HEK293 (cell line): ENCODE measurements around the gene VSTM4.

Source experiments
- CTCF ChIA-PET: fragments of 350-600 bp; formaldehyde crosslinking; extraction: SDS; loops from one replicate; lab custom pipeline; 2021; ENCODE audit warnings: antibody characterized with exemption; lab: Yijun Ruan, JAX
- POLR2A ChIA-PET: fragments of 300-600 bp; formaldehyde crosslinking; extraction: SDS; loops from one replicate; lab custom pipeline; 2020; ENCODE audit warnings: antibody characterized with exemption, inconsistent platforms; lab: Yijun Ruan, JAX
- H3K27ac ChIP-seq: fragments of 200-500 bp; sonication (Bioruptor generic); 2 replicates; pipeline ENCODE4 v1.5.1; 2014; ENCODE audit warnings: low read depth, low read length, control low read depth, inconsistent platforms; ENCODE audit errors: extremely low read depth
- H3K36me3 ChIP-seq, 2 experiments: fragments of 200-500 bp in 1 of 2; sonication (Bioruptor generic) in 1 of 2; 1 replicate in 1 of 2; 2 replicates in 1 of 2; pipeline ENCODE4 v1.5.1; 2014 to 2017; ENCODE audit warnings: inconsistent platforms in 2 of 2, low read length in 2 of 2; ENCODE audit not compliant: control insufficient read depth in 2 of 2, insufficient read depth in 1 of 2
- H3K4me1 ChIP-seq: fragments of 200-500 bp; sonication (Bioruptor generic); 2 replicates; pipeline ENCODE4 v1.5.1; 2014; ENCODE audit warnings: mild to moderate bottlenecking, low read length, inconsistent platforms; ENCODE audit not compliant: control insufficient read depth, insufficient read depth
- H3K4me3 ChIP-seq: 2 replicates; pipeline ENCODE4 v1.5.1; 2011; ENCODE audit warnings: low read depth, mild to moderate bottlenecking, control low read depth, low read length, moderate library complexity
- H3K9me3 ChIP-seq: fragments of 200-500 bp; sonication (Bioruptor generic); 2 replicates; pipeline ENCODE4 v1.5.1; 2014; ENCODE audit warnings: low read depth, low read length, inconsistent platforms; ENCODE audit not compliant: control insufficient read depth, insufficient read depth
- GLI4 ChIP-seq: fragments of 450-650 bp; formaldehyde crosslinking; IDR thresholded peaks from 2 replicates; pipeline ENCODE4 v1.5.1; 2016; ENCODE audit warnings: missing biosample characterization, missing genetic modification characterization
- KLF10 ChIP-seq: fragments of 450-650 bp; IDR thresholded peaks from 2 replicates; pipeline ENCODE4 v1.5.1; 2018; ENCODE audit warnings: missing biosample characterization, mild to moderate bottlenecking, missing genetic modification characterization
- SCRT1 ChIP-seq: fragments of 450-650 bp; formaldehyde crosslinking; IDR thresholded peaks from 2 replicates; pipeline ENCODE4 v1.5.1; 2016; ENCODE audit warnings: missing biosample characterization, missing genetic modification characterization, borderline replicate concordance
- ZBTB44 ChIP-seq: fragments of 450-650 bp; IDR thresholded peaks from 2 replicates; pipeline ENCODE4 v1.5.1; 2018; ENCODE audit warnings: missing biosample characterization, mild to moderate bottlenecking, missing genetic modification characterization
- ZNF10 ChIP-seq: fragments of 450-650 bp; formaldehyde crosslinking; IDR thresholded peaks from 2 replicates; pipeline ENCODE4 v1.5.1; 2017; ENCODE audit warnings: missing biosample characterization, missing genetic modification characterization
- ZNF133 ChIP-seq: fragments of 450-650 bp; formaldehyde crosslinking; IDR thresholded peaks from 2 replicates; pipeline ENCODE4 v1.5.1; 2016; ENCODE audit warnings: missing biosample characterization, missing genetic modification characterization
- ZNF138 ChIP-seq: fragments of 450-650 bp; formaldehyde crosslinking; IDR thresholded peaks from 2 replicates; pipeline ENCODE4 v1.5.1; 2016; ENCODE audit warnings: missing biosample characterization, missing genetic modification characterization, borderline replicate concordance
- ZNF155 ChIP-seq: fragments of 450-650 bp; formaldehyde crosslinking; IDR thresholded peaks from 2 replicates; pipeline ENCODE4 v1.5.1; 2016; ENCODE audit warnings: missing biosample characterization, missing genetic modification characterization
- ZNF473 ChIP-seq: fragments of 450-650 bp; formaldehyde crosslinking; IDR thresholded peaks from 2 replicates; pipeline ENCODE4 v1.5.1; 2017; ENCODE audit warnings: missing biosample characterization, missing genetic modification characterization
- ZNF514 ChIP-seq: fragments of 450-650 bp; formaldehyde crosslinking; IDR thresholded peaks from 2 replicates; pipeline ENCODE4 v1.5.1; 2016; ENCODE audit warnings: missing biosample characterization, missing genetic modification characterization
- ZNF561 ChIP-seq: fragments of 450-650 bp; IDR thresholded peaks from 2 replicates; pipeline ENCODE4 v1.5.1; 2018; ENCODE audit warnings: missing biosample characterization, missing genetic modification characterization, borderline replicate concordance
- ZNF677 ChIP-seq: fragments of 450-650 bp; IDR thresholded peaks from 2 replicates; pipeline ENCODE4 v1.5.0; 2018; ENCODE audit warnings: missing biosample characterization, mild to moderate bottlenecking, missing genetic modification characterization, moderate library complexity
- ZNF701 ChIP-seq: fragments of 450-650 bp; formaldehyde crosslinking; IDR thresholded peaks from 2 replicates; pipeline ENCODE4 v1.5.1; 2016; ENCODE audit warnings: missing biosample characterization, missing genetic modification characterization
- ZNF704 ChIP-seq: fragments of 450-650 bp; formaldehyde crosslinking; IDR thresholded peaks from 2 replicates; pipeline ENCODE4 v1.5.1; 2016; ENCODE audit warnings: missing biosample characterization, missing genetic modification characterization
- ZNF776 ChIP-seq: fragments of 450-650 bp; formaldehyde crosslinking; IDR thresholded peaks from 2 replicates; pipeline ENCODE4 v1.5.0; 2017; ENCODE audit warnings: missing biosample characterization, missing genetic modification characterization, borderline replicate concordance
- ZNF830 ChIP-seq: fragments of 450-650 bp; IDR thresholded peaks from 2 replicates; pipeline ENCODE4 v1.5.0; 2018; ENCODE audit warnings: missing biosample characterization, missing genetic modification characterization, low read depth, mild to moderate bottlenecking, moderate library complexity
- ZSCAN23 ChIP-seq: fragments of 450-650 bp; formaldehyde crosslinking; IDR thresholded peaks from 2 replicates; pipeline ENCODE4 v1.5.1; 2016; ENCODE audit warnings: missing biosample characterization, missing genetic modification characterization
- TF ChIP-seq, protein P1 (sequence below): fragments of 450-650 bp; formaldehyde crosslinking; IDR thresholded peaks from 2 replicates; pipeline ENCODE4 v1.5.1; 2016; ENCODE audit warnings: missing biosample characterization, missing genetic modification characterization
- TF ChIP-seq, protein P2 (sequence below): fragments of 450-650 bp; formaldehyde crosslinking; IDR thresholded peaks from 2 replicates; pipeline ENCODE4 v1.5.1; 2016; ENCODE audit warnings: missing biosample characterization, missing genetic modification characterization

Gene VSTM4

DNA sequence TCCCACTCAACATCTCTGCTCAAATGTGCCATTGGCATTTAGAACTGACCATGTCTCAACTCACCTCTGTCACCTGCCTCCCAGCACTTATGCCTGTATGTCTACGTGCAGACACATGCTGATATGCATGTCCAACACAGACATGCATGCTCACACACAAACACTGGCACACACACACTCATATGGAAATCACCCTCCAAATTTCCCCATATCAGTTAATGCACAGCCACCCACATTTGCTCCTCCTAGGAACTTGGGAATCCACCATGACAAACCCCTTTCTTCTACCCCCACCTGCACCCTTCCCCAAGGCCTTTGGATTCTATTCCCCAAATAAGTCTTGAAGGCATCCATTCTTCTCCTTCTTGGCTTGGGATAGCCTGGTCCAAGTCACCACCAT is 14.1 kb upstream of the VSTM4 start:
- Histone ChIP-seq H3K4me1 (no peaks in the 10 kb centered on the region), H3K36me3 (no peaks in the 10 kb centered on the region), H3K9me3 (no peaks in the 10 kb centered on the region), H3K4me3 (no peak overlapping the region), H3K27ac (no peak overlapping the region)
- TF ChIP-seq KLF10 (no peak), ZNF677 (no peak), ZNF830 (tag by site-specific recombination) (no peak)
- ChIA-PET CTCF (no interaction called here), POLR2A (no interaction called here)

- POLR2A ChIA-PET, result no interaction called here
- CTCF ChIA-PET, result no interaction called here
- H3K27ac ChIP-seq, result no peak overlapping the region
- H3K9me3 ChIP-seq, result no peaks in the 10 kb centered on the region
- no peaks in the 10 kb centered on the region for H3K4me1 ChIP-seq
- TF ChIP-seq ZNF704 (tag by site-specific recombination), result no peak
- TF ChIP-seq ZBTB44 (tag by site-specific recombination), result no peak
- no peak for TF ChIP-seq ZNF776 (tag by site-specific recombination)
- no peak for TF ChIP-seq ZNF155 (tag by site-specific recombination)
- TF ChIP-seq, protein P1, sequence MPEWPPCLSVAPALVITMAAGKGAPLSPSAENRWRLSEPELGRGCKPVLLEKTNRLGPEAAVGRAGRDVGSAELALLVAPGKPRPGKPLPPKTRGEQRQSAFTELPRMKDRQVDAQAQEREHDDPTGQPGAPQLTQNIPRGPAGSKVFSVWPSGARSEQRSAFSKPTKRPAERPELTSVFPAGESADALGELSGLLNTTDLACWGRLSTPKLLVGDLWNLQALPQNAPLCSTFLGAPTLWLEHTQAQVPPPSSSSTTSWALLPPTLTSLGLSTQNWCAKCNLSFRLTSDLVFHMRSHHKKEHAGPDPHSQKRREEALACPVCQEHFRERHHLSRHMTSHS, result no peak
- TF ChIP-seq ZNF138 (tag by site-specific recombination), result no peak
- no peaks in the 10 kb centered on the region for H3K36me3 ChIP-seq
- no peak overlapping the region for H3K4me3 ChIP-seq
Observed at GRCh38 chr10:49128854-49129253, 13.5 kb upstream of the VSTM4 start.

DNA sequence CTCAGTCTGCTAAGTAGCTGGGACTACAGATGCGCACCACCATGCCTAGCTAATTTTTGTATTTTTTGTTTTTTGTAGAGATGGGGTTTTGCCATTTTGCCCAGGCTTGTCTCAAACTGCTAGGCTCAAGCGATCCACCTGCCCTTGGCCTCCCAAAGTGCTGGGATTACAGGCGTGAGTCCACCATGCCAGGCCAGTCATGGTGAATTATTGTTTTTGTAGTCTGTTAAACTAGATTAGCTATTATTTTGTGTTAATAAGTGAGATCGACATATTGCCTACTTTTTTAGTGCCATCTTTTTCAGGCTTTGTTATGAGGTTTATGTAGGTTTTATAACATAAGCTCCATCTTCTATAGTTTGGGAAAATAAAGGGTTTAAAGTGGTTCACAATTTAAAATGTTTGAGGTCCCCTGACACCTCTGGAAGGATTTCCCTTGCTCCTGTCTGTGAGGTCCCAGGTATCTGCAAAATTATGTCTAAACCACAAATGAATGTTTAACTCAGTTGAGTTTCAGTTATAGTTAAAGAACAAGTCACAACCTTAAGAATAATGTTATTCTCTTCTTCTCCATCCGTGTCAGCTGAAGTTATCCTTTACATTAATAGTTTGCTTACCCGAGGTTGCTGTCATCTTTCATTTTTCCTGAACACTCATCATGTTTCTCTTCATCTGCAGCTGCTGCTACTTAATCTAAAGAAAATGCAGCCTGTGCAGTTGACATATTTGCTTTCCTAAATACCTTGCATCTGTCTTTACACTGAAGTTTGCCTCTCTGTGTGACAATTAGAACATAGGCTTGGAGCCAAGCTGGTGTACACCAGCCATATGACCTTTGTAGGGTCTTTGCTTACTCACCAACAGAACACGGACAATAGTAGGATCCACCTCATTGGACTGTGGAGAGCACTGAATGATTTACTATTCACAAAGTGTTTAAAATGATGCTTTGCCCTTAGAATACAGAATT is 8.9 kb upstream of the VSTM4 start:
- POLR2A ChIA-PET, result no interaction called here
- H3K9me3 ChIP-seq, result no peaks in the 10 kb centered on the region
- H3K4me3 ChIP-seq, result no peak overlapping the region
- no peak for TF ChIP-seq ZNF561
- TF ChIP-seq, protein P2, sequence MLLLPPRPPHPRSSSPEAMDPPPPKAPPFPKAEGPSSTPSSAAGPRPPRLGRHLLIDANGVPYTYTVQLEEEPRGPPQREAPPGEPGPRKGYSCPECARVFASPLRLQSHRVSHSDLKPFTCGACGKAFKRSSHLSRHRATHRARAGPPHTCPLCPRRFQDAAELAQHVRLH (tag by site-specific recombination), result no peak
- TF ChIP-seq SCRT1 (tag by site-specific recombination), result no peak
- no peak for TF ChIP-seq ZNF10 (tag by site-specific recombination)
- no peak for TF ChIP-seq ZNF701
- TF ChIP-seq GLI4 (tag by site-specific recombination), result no peak
- no peak for TF ChIP-seq ZNF473 (tag by site-specific recombination)
- no peak for TF ChIP-seq ZNF133 (tag by site-specific recombination)
- no peak for TF ChIP-seq ZNF514 (tag by site-specific recombination)
- no peak for TF ChIP-seq ZSCAN23 (tag by site-specific recombination)
- TF ChIP-seq, all 188 proteins: peak for 0
- CTCF ChIA-PET, result interaction anchor here (0.5 kb wide), 1 partner anchor 468 kb away, joined by 6 read pairs; no protein-coding TSS in a partner anchor
- Histone ChIP-seq H3K4me1 (no peaks in the 10 kb centered on the region), H3K36me3 (no peaks in the 10 kb centered on the region), H3K27ac (no peak overlapping the region)
